H1 (cell line): ENCODE results near the gene ICA1. TPM values are rescaled to one million over a fixed set of nuclear protein-coding genes. Genes with fewer than 3 reads are reported as not detected.

Experiments used
- CTCF ChIA-PET: fragments of 300-600 bp; sonication (Branson Sonifier 250); formaldehyde crosslinking; loops from one replicate; lab custom pipeline; 2021; ENCODE audit not compliant: partially characterized antibody; lab: Charles Lee
- POLR2A ChIA-PET: fragments of 300-600 bp; sonication (Branson Sonifier 250); formaldehyde crosslinking; loops from one replicate; lab custom pipeline; 2021; ENCODE audit warnings: inconsistent platforms; ENCODE audit not compliant: partially characterized antibody; lab: Charles Lee
- DNase-seq, 2 experiments: peaks; one replicate each; pipeline versions ENCODE4 v3.0.0 to v3.0.0-alpha.2; 2010 to 2022; ENCODE audit warnings: low spot score in 2 of 2, low read depth in 1 of 2, mixed read lengths in 1 of 2
- FAIRE-seq: peaks from 2 replicates; lab custom pipeline; 2011; peaks lifted over from hg19 to GRCh38; lab: Jason Lieb, UNC
- H2AFZ ChIP-seq: 2 replicates; pipeline ENCODE4 v1.8.1; 2012; ENCODE audit warnings: low read length, inconsistent platforms
- H2AK5ac ChIP-seq: 2 replicates; pipeline ENCODE4 v1.6.1; 2013; ENCODE audit warnings: low read depth, low read length
- H2BK120ac ChIP-seq: replicated peaks from 2 replicates; pipeline ENCODE3; 2013; ENCODE audit warnings: low read depth, low read length, inconsistent platforms
- H2BK12ac ChIP-seq: 2 replicates; pipeline ENCODE4 v1.6.1; 2013; ENCODE audit warnings: low read depth, low read length
- H2BK15ac ChIP-seq: 2 replicates; pipeline ENCODE4 v1.6.1; 2013; ENCODE audit warnings: low read length
- H2BK20ac ChIP-seq: 2 replicates; pipeline ENCODE4 v1.6.1; 2013; ENCODE audit warnings: low read length
- H2BK5ac ChIP-seq: 2 replicates; pipeline ENCODE4 v1.6.1; 2013; ENCODE audit warnings: low read depth, low read length
- H3K14ac ChIP-seq: 2 replicates; pipeline ENCODE4 v1.6.1; 2013; ENCODE audit warnings: inconsistent platforms; ENCODE audit not compliant: insufficient read length
- H3K18ac ChIP-seq: 2 replicates; pipeline ENCODE4 v1.6.1; 2013; ENCODE audit warnings: low read length; ENCODE audit errors: extremely low read depth
- H3K23ac ChIP-seq: 2 replicates; pipeline ENCODE4 v1.6.1; 2013; ENCODE audit warnings: inconsistent platforms; ENCODE audit not compliant: insufficient read length
- H3K23me2 ChIP-seq: 2 replicates; pipeline ENCODE4 v1.6.1; 2013; ENCODE audit warnings: low read depth, low read length
- H3K27ac ChIP-seq: 2 replicates; pipeline ENCODE4 v1.6.1; 2011; ENCODE audit warnings: low read depth, low read length, inconsistent platforms
- H3K27me3 ChIP-seq, 4 experiments: replicated peaks in 1 of 4; 1 replicate in 1 of 4; 2 replicates in 3 of 4; pipeline versions ENCODE4 v1.6.1 to v1.8.1; 2011 to 2013; ENCODE audit warnings: low read length in 3 of 4, mild to moderate bottlenecking in 3 of 4, inconsistent platforms in 2 of 4, mixed read lengths in 2 of 4, moderate library complexity in 1 of 4; ENCODE audit not compliant: control insufficient read depth in 3 of 4, insufficient read depth in 3 of 4; ENCODE audit errors: extremely low read depth in 1 of 4
- H3K36me3 ChIP-seq, 4 experiments: 2 replicates each; pipeline versions ENCODE4 v1.6.1 to v1.8.1; 2011 to 2013; ENCODE audit warnings: mild to moderate bottlenecking in 4 of 4, low read length in 3 of 4, moderate library complexity in 2 of 4, control low read depth in 1 of 4, inconsistent platforms in 1 of 4; ENCODE audit not compliant: insufficient read depth in 4 of 4, control insufficient read depth in 2 of 4
- H3K4ac ChIP-seq: replicated peaks from 2 replicates; pipeline ENCODE3; 2013; ENCODE audit warnings: low read length, low read depth, mixed read lengths, inconsistent platforms; ENCODE audit not compliant: insufficient read length
- H3K4me1 ChIP-seq, 4 experiments: replicated peaks in 1 of 4; 1 replicate in 1 of 4; 2 replicates in 3 of 4; pipeline versions ENCODE4 v1.6.1 to v1.8.1; 2011 to 2013; ENCODE audit warnings: low read length in 3 of 4, inconsistent platforms in 2 of 4, mixed read lengths in 1 of 4; ENCODE audit not compliant: insufficient read depth in 4 of 4, control insufficient read depth in 3 of 4
- H3K4me2 ChIP-seq, 2 experiments: 2 replicates each; pipeline versions ENCODE4 v1.6.1 to v1.8.1; 2011 to 2013; ENCODE audit warnings: low read depth in 2 of 2, low read length in 2 of 2, control low read depth in 1 of 2, inconsistent platforms in 1 of 2, mild to moderate bottlenecking in 1 of 2; ENCODE audit not compliant: insufficient read depth in 1 of 2
- H3K4me3 ChIP-seq, 4 experiments: fragments of 200-600, 300-600 bp in 1 of 4; sonication (generic), shearing (Covaris generic), sonication (Bioruptor Twin) in 1 of 4; 2 replicates each; pipeline versions ENCODE4 v1.5.1 to v1.8.1; 2011 to 2016; ENCODE audit warnings: low read length in 4 of 4, low read depth in 3 of 4, control low read depth in 2 of 4, inconsistent platforms in 2 of 4, mild to moderate bottlenecking in 2 of 4, mixed read lengths in 1 of 4, moderate library complexity in 1 of 4; ENCODE audit not compliant: insufficient read depth in 2 of 4; ENCODE audit errors: extremely low read depth in 1 of 4
- H3K56ac ChIP-seq: replicated peaks from 2 replicates; pipeline ENCODE3; 2013; ENCODE audit warnings: low read depth, mild to moderate bottlenecking, mixed read lengths, low read length, inconsistent platforms; ENCODE audit not compliant: insufficient read length
- H3K79me1 ChIP-seq: 2 replicates; pipeline ENCODE4 v1.6.1; 2013; ENCODE audit warnings: low read depth, low read length, control low read depth
- H3K79me2 ChIP-seq, 2 experiments: 2 replicates each; pipeline versions ENCODE4 v1.6.1 to v1.8.1; 2012 to 2013; ENCODE audit warnings: low read length in 2 of 2, mild to moderate bottlenecking in 2 of 2, inconsistent platforms in 1 of 2; ENCODE audit not compliant: insufficient read depth in 2 of 2, control insufficient read depth in 1 of 2
- H3K9ac ChIP-seq, 4 experiments: replicated peaks in 1 of 4; 1 replicate in 1 of 4; 2 replicates in 3 of 4; pipeline versions ENCODE4 v1.6.1 to v1.8.1; 2011 to 2013; ENCODE audit warnings: low read depth in 3 of 4, low read length in 3 of 4, control low read depth in 2 of 4, mild to moderate bottlenecking in 2 of 4, moderate library complexity in 2 of 4, inconsistent platforms in 1 of 4; ENCODE audit errors: extremely low read depth in 1 of 4
- H3K9me3 ChIP-seq, 2 experiments: 2 replicates each; pipeline versions ENCODE4 v1.6.1 to v1.8.1; 2012 to 2013; ENCODE audit warnings: mild to moderate bottlenecking in 2 of 2, moderate library complexity in 2 of 2, control low read depth in 1 of 2, inconsistent platforms in 1 of 2, low read depth in 1 of 2, low read length in 1 of 2, mixed read lengths in 1 of 2; ENCODE audit not compliant: insufficient read depth in 2 of 2
- H4K20me1 ChIP-seq, 2 experiments: replicated peaks in 1 of 2; 2 replicates each; pipeline versions ENCODE3 to v1.8.1; 2011 to 2013; ENCODE audit warnings: inconsistent platforms in 2 of 2, low read length in 2 of 2, mild to moderate bottlenecking in 1 of 2; ENCODE audit not compliant: insufficient read depth in 2 of 2, control insufficient read depth in 1 of 2
- H4K5ac ChIP-seq: 2 replicates; pipeline ENCODE4 v1.6.1; 2013; ENCODE audit warnings: low read length, low read depth, mixed read lengths, inconsistent platforms; ENCODE audit not compliant: insufficient read length
- H4K8ac ChIP-seq: 2 replicates; pipeline ENCODE4 v1.8.0; 2013; ENCODE audit warnings: mild to moderate bottlenecking, moderate library complexity, low read length, inconsistent platforms; ENCODE audit not compliant: insufficient read depth; ENCODE audit errors: extremely low read depth
- H4K91ac ChIP-seq: replicated peaks from 2 replicates; pipeline ENCODE3; 2013; ENCODE audit warnings: low read length, mixed read lengths, inconsistent platforms; ENCODE audit not compliant: insufficient read length
- BACH1 ChIP-seq: IDR thresholded peaks from 2 replicates; pipeline ENCODE4 v1.6.1; 2012; ENCODE audit warnings: low read length, improper control_type of control experiment
- CTBP2 ChIP-seq: IDR thresholded peaks from 2 replicates; pipeline ENCODE4 v1.7.0; 2011; ENCODE audit warnings: borderline replicate concordance, mild to moderate bottlenecking, moderate library complexity, mixed read lengths, low read length; ENCODE audit not compliant: insufficient read depth, insufficient read length
- EZH2 ChIP-seq: fragments of 200-600 bp; sonication (generic); IDR thresholded peaks from 2 replicates; pipeline ENCODE4 v1.7.1; 2012; ENCODE audit warnings: low read depth, mild to moderate bottlenecking, moderate library complexity, low read length, inconsistent platforms; ENCODE audit not compliant: severe bottlenecking
- GTF2F1 ChIP-seq: IDR thresholded peaks from 2 replicates; pipeline ENCODE4 v1.6.1; 2012; ENCODE audit warnings: low read depth, low read length, improper control_type of control experiment, borderline replicate concordance
- JUND ChIP-seq: IDR thresholded peaks from 2 replicates; pipeline ENCODE4 v1.6.1; 2011; ENCODE audit warnings: mild to moderate bottlenecking, improper control_type of control experiment, low read length
- KDM4A ChIP-seq: IDR thresholded peaks from one replicate; pipeline ENCODE4 v1.7.1; 2012; ENCODE audit warnings: low read depth, mild to moderate bottlenecking, moderate library complexity, low read length, inconsistent platforms; ENCODE audit not compliant: severe bottlenecking
- MAX ChIP-seq: IDR thresholded peaks from 2 replicates; pipeline ENCODE4 v1.6.1; 2012; ENCODE audit warnings: inconsistent platforms
- POLR2AphosphoS5 ChIP-seq: IDR thresholded peaks from 2 replicates; pipeline ENCODE4 v1.6.1; 2011; ENCODE audit warnings: low read depth, low read length
- RBBP5 ChIP-seq: IDR thresholded peaks from 2 replicates; pipeline ENCODE4 v1.7.1; 2012; ENCODE audit warnings: low read depth, mild to moderate bottlenecking, inconsistent platforms, low read length, moderate library complexity, borderline replicate concordance
- RXRA ChIP-seq: IDR thresholded peaks from 2 replicates; pipeline ENCODE4 v1.6.1; 2011; ENCODE audit warnings: low read depth, mild to moderate bottlenecking, low read length, moderate library complexity; ENCODE audit not compliant: insufficient read depth
- SAP30 ChIP-seq: fragments of 300-600 bp; sonication (generic); IDR thresholded peaks from 2 replicates; pipeline ENCODE4 v1.7.1; 2012; ENCODE audit warnings: low read length, moderate library complexity, mild to moderate bottlenecking, inconsistent platforms; ENCODE audit not compliant: insufficient read depth, insufficient replicate concordance
- SIN3A ChIP-seq, 2 experiments: IDR thresholded peaks in 1 of 2; conservative IDR thresholded peaks in 1 of 2; 2 replicates each; pipeline ENCODE4 v1.6.1; 2011 to 2012; ENCODE audit warnings: low read length in 2 of 2, improper control_type of control experiment in 1 of 2, low read depth in 1 of 2, mild to moderate bottlenecking in 1 of 2
- SIX5 ChIP-seq: IDR thresholded peaks from 2 replicates; pipeline ENCODE4 v1.6.1; 2011; ENCODE audit warnings: mild to moderate bottlenecking, low read depth, low read length
- SRF ChIP-seq: IDR thresholded peaks from 2 replicates; pipeline ENCODE4 v1.6.1; 2011; ENCODE audit warnings: mild to moderate bottlenecking, low read depth, low read length, moderate library complexity
- WGBS, 2 experiments: shearing (Covaris generic) in 1 of 2; methylation state at CpG; one replicate each; pipeline versions ENCODE4 v1.1.6 to v1.1.7; 2013 to 2015; ENCODE audit warnings: low lambda C conversion rate in 2 of 2, mixed read lengths in 2 of 2, inconsistent platforms in 1 of 2, low coverage in 1 of 2, missing lambda C conversion rate in 1 of 2; ENCODE audit not compliant: insufficient replicate concordance in 2 of 2, insufficient coverage in 1 of 2, insufficient read length in 1 of 2; ENCODE audit errors: extremely low coverage in 1 of 2, missing lambda C conversion rate in 1 of 2; 5-methylcytosine and 5-hydroxymethylcytosine counted together
- polyA plus RNA-seq, 7 experiments: library from polyadenylated mRNA; depleted of rRNA in 3 of 7; stranded (reverse) in 5 of 7; unstranded in 2 of 7; fragments of >200 nt in 5 of 7; fragments of 200-250 nt in 2 of 7; gene quantifications; 1 replicate in 5 of 7; 2 replicates in 1 of 7; 4 replicates in 1 of 7; pipeline versions ENCODE4 v1.2.1 to v1.2.3, GENCODE V29; 2011 to 2013; ENCODE audit warnings: missing spikeins in 2 of 7, mixed read lengths in 2 of 7
- total RNA-seq: library from RNA; stranded (reverse); fragmentation: NEBNext Ultra II Directional; extraction: Animal tissue kit (Norgen Biotek cat#: 25700); gene quantifications from 2 replicates; pipeline ENCODE4 v1.2.1, GENCODE V29; 2021

Gene ICA1
- total and polyA plus RNA-seq, 2 of the 8 experiments (the other 6 are each of a cell fraction or from before 2014, with no cell fraction given) = 14.9 to 37.1 TPM

- H2AFZ ChIP-seq = no peak overlapping the region
- no peak overlapping the region for H3K4me3 ChIP-seq
- no peaks in the 10 kb centered on the region for H3K9me3 ChIP-seq
- no peak overlapping the region for H2AK5ac ChIP-seq
- H3K4ac ChIP-seq = no peak overlapping the region
- H2BK15ac ChIP-seq = no peak overlapping the region
- no peak for FAIRE-seq
- no peak overlapping the region for H3K14ac ChIP-seq
- H4K20me1 ChIP-seq = no peaks in the 10 kb centered on the region
- WGBS, 2 experiments = 88% methylated on average over 3 of the region's 3 CpGs; no CpG with 5 or more reads in 1 of the 2 experiments
- H3K9ac ChIP-seq = no peak overlapping the region
- H3K4me1 ChIP-seq = peaks cover 3 to 14% (median 8%) of the 10 kb centered on the region in 4 experiments; a peak in 4 of 7 replicates
- no peak for DNase-seq
- H2BK12ac ChIP-seq = no peak overlapping the region
- H3K27me3 ChIP-seq = no peaks in the 10 kb centered on the region
- H4K5ac ChIP-seq = no peak overlapping the region
- H3K23me2 ChIP-seq = no peaks in the 10 kb centered on the region
- no peaks in the 10 kb centered on the region; a peak in 1 of 8 replicates for H3K36me3 ChIP-seq
- H4K8ac ChIP-seq = no peak overlapping the region
- no peak overlapping the region for H2BK5ac ChIP-seq
- H3K27ac ChIP-seq = no peak overlapping the region
- no peaks in the 10 kb centered on the region for H3K79me2 ChIP-seq
- H3K4me2 ChIP-seq = no peak overlapping the region
- no peaks in the 10 kb centered on the region for H3K79me1 ChIP-seq
- no peak overlapping the region for H2BK20ac ChIP-seq
- H3K56ac ChIP-seq = no peak overlapping the region
- CTCF ChIA-PET = interaction anchor here (0.9 kb wide), 1 partner anchor 18 kb away, joined by 3 read pairs; no protein-coding TSS in a partner anchor
- POLR2A ChIA-PET = no interaction called here
- no peak overlapping the region for H3K18ac ChIP-seq
- H2BK120ac ChIP-seq = no peak overlapping the region
- no peak overlapping the region for H4K91ac ChIP-seq
- H3K23ac ChIP-seq = no peak overlapping the region
- TF ChIP-seq JUND (no peak), POLR2AphosphoS5 (no peak), SRF (no peak), CTBP2 (no peak), KDM4A (no peak), GTF2F1 (no peak), SIX5 (no peak), RXRA (no peak), SIN3A (conservative IDR thresholded peaks at IDR 0.05 in 1 of 2, IDR thresholded peaks at IDR 0.05 in 1 of 2; ENCODE audit: low read depth in 1 of 2, low read length in 2 of 2) (no peak), EZH2 (no peak), BACH1 (no peak), RBBP5 (no peak), MAX (no peak), SAP30 (no peak)
Measured at GRCh38 chr7:8113184-8113583, 148.8 kb downstream of the ICA1 start.
